ACC112 (cell line): ENCODE results near the gene PALLD.
A peak's percentile ranks its signal among the peaks of the same experiment; 100 is the strongest.

Experiments used
- H2AFZ ChIP-seq: fragments of 200-600 bp; sonication (generic); one replicate; pipeline ENCODE4 v1.6.0; 2017; ENCODE audit warnings: antibody characterized with exemption, low read length; ENCODE audit not compliant: unreplicated experiment
- H3K27ac ChIP-seq: fragments of 200-600 bp; sonication (generic); 2 replicates; pipeline ENCODE4 v1.5.1; 2014; ENCODE audit warnings: low read depth, mild to moderate bottlenecking, antibody characterized with exemption, low read length, moderate library complexity
- H3K27me3 ChIP-seq: fragments of 200-600 bp; sonication (generic); 2 replicates; pipeline ENCODE4 v1.6.1; 2014; ENCODE audit warnings: mild to moderate bottlenecking, antibody characterized with exemption, low read length, moderate library complexity, mixed read lengths; ENCODE audit not compliant: insufficient read depth
- H3K36me3 ChIP-seq: fragments of 200-600 bp; sonication (generic); 2 replicates; pipeline ENCODE4 v1.6.1; 2016; ENCODE audit warnings: mild to moderate bottlenecking, antibody characterized with exemption, low read length, moderate library complexity, mixed read lengths; ENCODE audit not compliant: insufficient read depth
- H3K4me1 ChIP-seq: fragments of 200-600 bp; sonication (generic); one replicate; pipeline ENCODE4 v1.6.1; 2016; ENCODE audit warnings: low read length, mixed read lengths; ENCODE audit not compliant: insufficient read depth, unreplicated experiment, control insufficient read depth
- H3K4me3 ChIP-seq: fragments of 200-600 bp; sonication (generic); 2 replicates; pipeline ENCODE4 v1.5.1; 2014; ENCODE audit warnings: mild to moderate bottlenecking, low read depth, low read length
- H3K79me2 ChIP-seq: fragments of 200-600 bp; sonication (generic); one replicate; pipeline ENCODE4 v1.6.0; 2016; ENCODE audit warnings: low read length; ENCODE audit not compliant: control insufficient read depth, unreplicated experiment, insufficient read depth

PALLD gene

DNA sequence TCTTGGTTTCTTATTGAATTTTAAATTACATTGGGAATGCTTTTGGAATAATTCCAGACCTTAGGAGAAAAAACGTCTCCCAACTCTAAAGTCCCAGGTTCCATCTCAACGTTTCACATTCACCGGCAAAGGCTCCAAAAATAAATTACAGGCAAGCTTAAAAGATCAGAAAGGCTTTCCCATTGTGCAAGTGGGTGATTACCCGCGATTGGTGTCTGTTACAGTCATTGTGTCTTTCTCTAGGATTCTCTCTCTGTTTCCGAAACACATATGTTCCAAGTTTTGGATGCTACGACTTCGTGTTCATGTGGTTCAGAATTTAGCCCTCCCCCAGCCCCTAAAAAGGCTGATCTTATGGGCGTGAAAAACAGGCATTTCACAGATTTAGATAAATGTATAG lies 41.8 kb downstream of the PALLD start:
- Histone ChIP-seq H3K27ac (no peak overlapping the region), H3K4me1 (peaks cover 39% of the 10 kb centered on the region), H3K79me2 (no peaks in the 10 kb centered on the region), H3K36me3 (no peaks in the 10 kb centered on the region), H3K4me3 (no peak overlapping the region), H3K27me3 (no peaks in the 10 kb centered on the region), H2AFZ (no peak overlapping the region)

GRCh38 chr4:168540086-168540485 lies 43.2 kb downstream of the PALLD start:
- Histone ChIP-seq H3K4me1 (peaks cover 39% of the 10 kb centered on the region), H2AFZ (peak overlapping the region; percentile 39), H3K27ac (peak overlapping the region; percentile 75), H3K4me3 (peak overlapping the region; percentile 34), H3K27me3 (no peaks in the 10 kb centered on the region), H3K36me3 (no peaks in the 10 kb centered on the region), H3K79me2 (no peaks in the 10 kb centered on the region)

DNA sequence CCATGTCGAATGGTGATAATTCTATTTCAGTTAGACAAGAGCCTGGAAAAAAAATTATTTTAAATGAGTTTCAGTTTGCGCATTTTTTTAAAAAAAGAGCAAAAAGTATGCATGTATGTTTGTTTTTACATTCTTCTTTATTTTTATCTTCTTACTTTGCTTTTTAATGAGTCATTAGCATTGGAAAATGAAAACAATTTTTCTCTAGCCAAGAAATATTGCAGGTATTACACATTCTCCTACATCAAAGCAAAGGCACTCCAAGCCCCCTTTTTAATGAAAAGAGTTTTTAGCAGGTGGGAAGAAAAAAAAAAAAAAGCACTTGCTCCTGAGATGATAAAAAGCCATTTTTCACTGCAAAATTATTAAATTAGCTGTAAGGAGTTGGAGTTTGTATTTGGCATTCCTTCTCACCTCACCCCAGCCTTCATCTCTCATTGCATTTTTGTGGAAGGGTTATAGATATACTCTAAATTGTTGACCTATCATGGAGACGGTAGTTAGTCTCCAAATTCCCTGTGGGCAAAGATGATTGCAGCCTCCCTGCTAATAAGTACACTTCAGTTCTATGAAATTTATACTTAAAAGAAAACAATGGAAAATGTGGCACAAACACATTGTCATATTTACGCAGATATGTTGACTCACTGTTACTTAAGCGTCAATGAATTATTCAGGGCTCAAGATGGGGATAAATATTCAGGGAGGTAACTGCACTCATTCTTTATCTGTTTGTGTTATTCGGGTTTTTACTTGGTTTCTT lies 43.8 kb downstream of the PALLD start:
- peak overlapping the region; percentile 75 for H3K27ac ChIP-seq
- H3K4me1 ChIP-seq = peaks cover 39% of the 10 kb centered on the region
- no peaks in the 10 kb centered on the region for H3K79me2 ChIP-seq
- H3K27me3 ChIP-seq = no peaks in the 10 kb centered on the region
- peak overlapping the region; percentile 34 for H3K4me3 ChIP-seq
- no peaks in the 10 kb centered on the region for H3K36me3 ChIP-seq
- H2AFZ ChIP-seq = peak overlapping the region; percentile 39

DNA sequence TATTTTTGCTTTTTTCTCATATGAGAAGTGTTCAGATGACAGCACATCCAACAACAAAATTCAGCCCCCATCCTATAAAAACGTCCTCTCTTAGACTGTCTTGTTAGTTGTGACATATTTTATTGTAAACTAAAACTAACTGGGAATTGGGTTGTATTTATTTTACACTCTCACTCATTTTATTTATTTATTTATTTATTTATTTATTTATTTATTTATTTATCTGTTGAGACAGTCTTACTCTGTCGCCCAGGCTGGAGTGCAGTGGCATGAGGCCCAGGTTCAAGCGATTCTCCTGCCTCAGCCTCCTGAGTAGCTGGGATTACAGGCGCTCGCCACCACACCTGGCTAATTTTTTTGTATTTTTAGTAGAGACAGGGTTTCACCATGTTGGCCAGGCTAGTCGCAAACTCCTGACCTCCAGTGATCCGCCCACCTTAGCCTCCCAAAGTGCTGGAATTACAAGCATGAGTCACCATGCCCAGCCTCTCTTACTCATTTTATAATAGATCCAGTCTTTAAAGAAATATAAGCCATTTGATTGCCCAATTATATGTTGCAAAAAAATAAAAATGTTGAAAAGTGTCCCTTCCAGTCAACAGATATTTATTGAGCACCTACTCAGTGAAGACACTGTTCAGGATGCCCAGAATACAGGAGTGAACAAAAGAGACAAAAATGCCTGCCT lies 44.6 kb downstream of the PALLD start:
- Histone ChIP-seq H3K79me2 (no peaks in the 10 kb centered on the region), H3K4me3 (no peak overlapping the region), H3K4me1 (peaks cover 34% of the 10 kb centered on the region), H3K36me3 (no peaks in the 10 kb centered on the region), H2AFZ (peak overlapping the region; percentile 13), H3K27ac (peak overlapping the region; percentile 75), H3K27me3 (no peaks in the 10 kb centered on the region)

DNA sequence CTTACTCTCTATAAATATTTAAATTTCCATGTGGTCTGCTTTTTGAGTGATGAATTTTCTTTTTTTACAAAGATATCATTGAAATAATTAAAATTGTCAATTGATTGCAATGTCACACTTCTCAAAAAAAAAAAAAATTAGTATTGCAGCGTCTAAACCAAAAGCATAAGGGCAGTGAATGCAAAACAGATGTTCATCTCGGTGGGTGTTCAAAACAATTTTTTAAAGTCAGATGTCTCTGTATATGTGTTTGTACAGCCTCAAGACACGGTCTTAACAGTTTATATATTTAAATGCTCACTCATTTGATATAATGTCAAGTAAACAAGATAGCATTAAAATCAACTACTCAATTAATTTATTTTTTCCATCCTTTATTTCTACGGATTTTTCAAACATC lies 52.3 kb downstream of the PALLD start:
- peak overlapping the region; percentile 78 for H3K27ac ChIP-seq
- H3K79me2 ChIP-seq = no peaks in the 10 kb centered on the region
- H3K4me1 ChIP-seq = peaks cover 26% of the 10 kb centered on the region
- no peak overlapping the region for H3K4me3 ChIP-seq
- H3K36me3 ChIP-seq = no peaks in the 10 kb centered on the region
- H3K27me3 ChIP-seq = no peaks in the 10 kb centered on the region
- peak overlapping the region; percentile 85 for H2AFZ ChIP-seq

DNA sequence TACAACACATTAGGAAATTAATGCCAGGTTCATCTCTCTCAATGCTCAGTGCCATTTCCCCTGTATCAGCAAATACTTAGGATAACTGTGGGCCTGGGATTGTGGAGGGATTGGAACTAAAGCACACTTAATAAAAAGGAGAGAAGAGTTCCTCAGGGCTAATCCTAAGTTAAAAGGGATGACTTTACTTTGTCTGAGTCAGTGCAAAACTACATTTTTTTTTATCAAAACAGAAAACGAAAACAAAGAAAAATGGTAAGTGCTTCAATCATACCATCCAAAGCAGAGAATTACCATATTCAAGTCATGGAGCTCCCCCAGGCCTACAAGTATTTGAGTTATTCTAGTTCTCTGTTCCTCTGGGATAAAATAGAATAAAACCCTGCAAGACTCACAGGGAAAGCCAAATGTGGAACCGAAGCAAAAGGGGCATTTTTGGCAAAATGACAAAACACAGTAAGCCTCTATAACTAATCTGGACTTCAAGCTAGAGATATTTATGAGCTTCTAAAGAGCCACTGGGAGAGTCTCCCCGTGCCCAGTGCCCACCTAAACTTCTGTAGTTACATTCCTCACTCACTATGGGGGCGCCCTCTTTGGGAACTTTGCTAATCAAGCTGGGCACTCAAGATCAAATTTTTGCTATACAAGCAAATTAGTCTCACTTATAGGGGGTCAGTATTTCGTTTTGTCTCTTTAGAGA lies 53.4 kb downstream of the PALLD start:
- H3K36me3 ChIP-seq = no peaks in the 10 kb centered on the region
- peaks cover 26% of the 10 kb centered on the region for H3K4me1 ChIP-seq
- H3K27me3 ChIP-seq = no peaks in the 10 kb centered on the region
- no peaks in the 10 kb centered on the region for H3K79me2 ChIP-seq
- H2AFZ ChIP-seq = peak overlapping the region; percentile 85
- H3K4me3 ChIP-seq = peak overlapping the region; percentile 40; the same call in 1 of the 2 replicates
- peak overlapping the region; percentile 78 for H3K27ac ChIP-seq

DNA sequence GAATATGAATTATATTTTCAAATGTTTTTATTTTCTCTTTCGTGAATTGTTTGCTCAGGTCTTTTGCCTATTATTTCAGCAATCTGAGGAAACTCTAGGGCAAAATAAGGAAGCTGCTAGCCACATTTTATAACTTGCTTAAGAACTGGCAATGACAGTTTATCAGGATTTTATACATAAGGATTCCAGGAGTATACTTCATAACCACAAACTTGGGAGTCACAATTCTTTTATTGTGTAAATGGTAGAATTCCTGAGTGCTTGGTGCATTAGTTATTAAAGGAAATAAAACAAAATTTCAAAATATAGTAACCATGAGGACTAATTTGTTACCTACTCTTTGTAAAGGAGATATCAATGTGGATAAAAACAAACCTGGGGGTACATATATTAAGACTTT lies 54.4 kb downstream of the PALLD start:
- Histone ChIP-seq H3K79me2 (no peaks in the 10 kb centered on the region), H3K27ac (peak overlapping the region; percentile 78)

GRCh38 chr4:168551945-168552695 lies 55.3 kb downstream of the PALLD start:
- H2AFZ ChIP-seq = no peak overlapping the region
- peaks cover 30% of the 10 kb centered on the region for H3K4me1 ChIP-seq
- no peak overlapping the region for H3K4me3 ChIP-seq
- no peaks in the 10 kb centered on the region for H3K36me3 ChIP-seq
- peak overlapping the region; percentile 78 for H3K27ac ChIP-seq
- H3K27me3 ChIP-seq = no peaks in the 10 kb centered on the region
- no peaks in the 10 kb centered on the region for H3K79me2 ChIP-seq

More for the DNA sequence above, 54.4 kb downstream of the PALLD start:
- Histone ChIP-seq H3K4me3 (no peak overlapping the region), H2AFZ (no peak overlapping the region), H3K27me3 (no peaks in the 10 kb centered on the region), H3K4me1 (peaks cover 26% of the 10 kb centered on the region), H3K36me3 (no peaks in the 10 kb centered on the region)

- H3K4me3 ChIP-seq = no peak overlapping the region
- H3K36me3 ChIP-seq = no peaks in the 10 kb centered on the region
- H3K4me1 ChIP-seq = peaks cover 44% of the 10 kb centered on the region
- H3K79me2 ChIP-seq = no peaks in the 10 kb centered on the region
- H2AFZ ChIP-seq = no peak overlapping the region
- H3K27ac ChIP-seq = no peak overlapping the region
- no peaks in the 10 kb centered on the region for H3K27me3 ChIP-seq
Measured at GRCh38 chr4:168553714-168554370, 57.0 kb downstream of the PALLD start.

DNA sequence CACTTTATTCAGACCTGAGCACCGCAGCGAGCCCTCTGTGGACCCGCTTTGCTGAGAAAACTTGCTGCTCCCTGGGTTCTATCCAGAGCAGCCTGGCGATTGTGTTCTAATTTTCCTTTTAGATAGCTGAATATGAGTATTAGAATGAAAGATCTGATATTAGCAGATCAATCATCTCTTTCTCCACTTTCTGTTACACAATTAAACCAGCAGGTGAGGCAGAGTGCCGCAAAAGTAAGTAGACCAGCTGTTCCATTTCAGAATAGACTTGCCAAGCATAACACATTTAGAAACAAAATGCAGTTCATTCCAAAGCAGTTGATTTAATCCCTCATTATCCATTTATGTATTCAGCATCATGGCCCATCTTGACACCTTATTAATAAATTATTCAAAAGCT lies 58.6 kb downstream of the PALLD start:
- peaks cover 45% of the 10 kb centered on the region for H3K4me1 ChIP-seq
- H3K4me3 ChIP-seq = no peak overlapping the region
- H2AFZ ChIP-seq = no peak overlapping the region
- no peaks in the 10 kb centered on the region for H3K36me3 ChIP-seq
- no peaks in the 10 kb centered on the region for H3K79me2 ChIP-seq
- H3K27me3 ChIP-seq = no peaks in the 10 kb centered on the region
- no peak overlapping the region for H3K27ac ChIP-seq
